ENCODE results near the gene SRI.

DNA sequence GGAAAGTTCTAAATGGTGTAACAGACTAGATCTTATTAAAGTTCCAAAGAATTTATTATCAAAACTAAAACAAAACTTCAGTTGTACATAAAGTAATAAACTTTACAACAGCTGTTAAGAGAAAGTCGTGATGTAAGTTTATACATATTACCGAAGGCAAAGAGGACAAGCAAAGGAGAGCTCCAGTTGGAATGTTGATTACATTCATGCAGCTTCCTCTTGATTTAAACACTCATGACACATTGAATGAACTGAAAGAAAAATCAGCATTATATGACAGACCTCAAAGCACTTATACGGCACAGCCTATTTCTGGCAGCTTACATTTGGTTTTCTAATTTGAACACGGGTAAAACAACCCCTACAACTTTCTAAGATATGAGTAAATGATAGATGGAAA is 13.6 kb downstream of the SRI start:
- TF ChIP-seq GATA2 (IDR thresholded peaks at IDR 0.05; ENCODE audit: low read depth, low read length) (no peak), GATA3 (IDR thresholded peaks at IDR 0.05; ENCODE audit: low read depth, low read length) (no peak)
